ENCODE results near the gene UNC5A.

Gene UNC5A

DNA sequence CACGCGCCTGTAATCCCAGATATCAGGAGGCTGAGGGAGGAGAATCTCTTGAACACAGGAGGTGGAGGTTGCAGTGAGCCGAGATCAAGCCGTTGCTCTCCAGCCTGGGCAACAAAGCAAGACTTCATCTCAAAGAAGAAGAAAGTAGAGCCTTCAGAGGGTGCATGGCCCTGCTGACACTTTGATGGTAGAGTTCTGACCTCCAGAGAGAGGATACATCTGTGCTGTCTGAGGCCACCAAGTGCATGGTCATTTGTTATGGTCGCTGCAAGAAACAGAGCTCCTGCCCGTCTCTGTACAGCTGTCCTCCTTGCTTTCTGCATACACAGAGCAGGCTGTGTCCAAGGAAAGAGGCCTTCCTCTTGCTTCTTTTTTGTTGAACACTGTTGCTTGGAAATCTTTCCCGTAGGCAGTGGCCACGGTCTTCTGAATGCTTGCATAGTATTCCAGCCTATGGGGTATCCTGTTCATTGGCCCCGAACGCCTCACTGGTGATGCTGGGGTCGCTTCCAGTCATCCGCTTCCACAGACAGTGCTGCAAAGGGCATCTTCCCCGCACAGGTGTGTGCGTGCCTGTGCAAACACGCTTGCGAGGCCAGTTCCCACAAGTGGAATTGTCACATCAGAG lies 36.8 kb upstream of the UNC5A start:
- H3K27ac ChIP-seq (ENCODE audit: low read length) = no peak overlapping the region
- no peaks in the 10 kb centered on the region for H3K36me3 ChIP-seq (ENCODE audit: control insufficient read depth in 2 of 2, insufficient read depth in 2 of 2, low read length in 2 of 2)
- H3K4me1 ChIP-seq (ENCODE audit: control insufficient read depth, insufficient read depth, low read length) = no peaks in the 10 kb centered on the region

DNA sequence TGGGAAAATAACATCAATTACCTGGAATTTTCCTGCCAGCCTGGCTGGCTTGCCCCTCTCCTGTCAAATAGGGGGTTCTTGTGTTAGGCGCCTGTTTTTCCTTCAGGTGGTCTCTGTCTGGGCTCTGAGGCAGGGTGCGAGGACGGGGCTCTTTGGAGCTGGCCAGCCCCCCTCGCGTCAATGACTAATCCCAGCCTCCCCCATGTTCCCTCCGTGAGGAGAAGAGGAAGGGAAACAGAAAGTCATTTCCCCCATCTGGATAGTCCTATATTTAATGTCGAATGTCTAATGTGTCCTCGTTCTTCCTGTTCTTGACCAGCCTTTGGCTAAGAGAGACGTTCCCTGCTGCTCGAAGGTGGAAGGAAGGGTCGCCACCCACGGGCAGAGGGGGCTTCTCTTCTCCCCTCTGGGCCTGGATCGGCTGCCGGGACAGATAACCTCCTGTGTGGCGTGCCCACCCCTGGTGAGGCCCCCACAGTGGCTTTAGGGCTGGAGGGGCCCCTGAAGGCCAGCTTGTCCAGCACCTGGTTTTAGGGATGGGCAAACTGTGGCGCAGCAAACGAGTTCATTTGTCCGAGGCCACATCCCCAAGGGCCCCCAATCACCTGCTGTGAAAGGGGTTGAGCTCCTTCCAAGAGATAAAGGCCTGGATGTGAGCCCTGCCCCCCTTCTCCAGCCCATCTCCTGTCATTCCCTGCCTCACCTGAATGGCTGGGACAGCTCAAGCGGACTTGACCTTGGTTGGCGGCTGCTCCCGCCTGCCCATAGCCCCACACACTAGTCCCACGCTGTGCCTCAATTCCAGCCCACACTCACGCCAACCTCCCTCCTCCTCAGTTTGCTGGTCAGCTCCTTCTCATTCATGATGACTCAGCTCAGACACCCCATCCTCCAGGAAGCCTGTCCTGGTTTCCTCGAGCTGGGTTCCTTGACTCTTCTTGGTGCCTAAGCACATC lies 35.9 kb upstream of the UNC5A start:
- Histone ChIP-seq H3K27me3 (ENCODE audit: control insufficient read depth in 1 of 2, insufficient read depth in 2 of 2, low read length in 2 of 2) (peaks cover 4 to 8% of the 10 kb centered on the region in 2 donors), H3K36me3 (ENCODE audit: control insufficient read depth in 2 of 2, insufficient read depth in 2 of 2, low read length in 2 of 2) (no peaks in the 10 kb centered on the region), H3K4me3 (ENCODE audit: low read length in 2 of 2) (no peak overlapping the region), H3K9ac (ENCODE audit: low read length in 2 of 2) (no peak overlapping the region), H3K27ac (ENCODE audit: low read length) (no peak overlapping the region), H3K9me3 (ENCODE audit: control insufficient read depth in 2 of 2, low read length in 2 of 2) (no peaks in the 10 kb centered on the region), H3K4me1 (ENCODE audit: control insufficient read depth, insufficient read depth, low read length) (no peaks in the 10 kb centered on the region)

More for the DNA sequence above, 36.8 kb upstream of the UNC5A start:
- Histone ChIP-seq H3K4me3 (ENCODE audit: low read length in 2 of 2) (no peak overlapping the region), H3K9ac (ENCODE audit: low read length in 2 of 2) (no peak overlapping the region), H3K9me3 (ENCODE audit: control insufficient read depth in 2 of 2, low read length in 2 of 2) (no peaks in the 10 kb centered on the region), H3K27me3 (ENCODE audit: control insufficient read depth in 1 of 2, insufficient read depth in 2 of 2, low read length in 2 of 2) (peaks cover 4 to 8% of the 10 kb centered on the region in 2 donors)

DNA sequence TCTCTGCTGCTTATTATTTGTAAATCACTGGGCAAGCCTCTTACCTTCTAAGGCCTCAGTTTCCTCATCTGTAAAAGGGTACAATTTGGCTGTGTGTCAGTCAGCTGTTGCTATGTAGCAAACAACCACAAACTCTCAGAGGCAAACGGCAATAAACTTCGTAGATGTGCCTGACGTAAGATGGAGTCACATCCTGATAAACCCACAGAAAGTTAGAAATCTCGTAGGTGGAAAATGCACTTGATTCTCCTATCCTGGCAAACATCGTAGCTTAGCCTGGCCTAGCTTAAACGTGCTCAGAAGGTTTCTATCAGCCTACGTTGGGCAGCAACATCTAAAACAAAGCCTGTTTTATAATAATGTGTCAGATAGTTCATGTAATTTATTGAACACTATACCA lies 35.0 kb upstream of the UNC5A start:
- Histone ChIP-seq H3K9ac (ENCODE audit: low read length in 2 of 2) (no peak overlapping the region), H3K9me3 (ENCODE audit: control insufficient read depth in 2 of 2, low read length in 2 of 2) (no peaks in the 10 kb centered on the region), H3K4me3 (ENCODE audit: low read length in 2 of 2) (no peak overlapping the region), H3K36me3 (ENCODE audit: control insufficient read depth in 2 of 2, insufficient read depth in 2 of 2, low read length in 2 of 2) (no peaks in the 10 kb centered on the region), H3K27ac (ENCODE audit: low read length) (no peak overlapping the region), H3K4me1 (ENCODE audit: control insufficient read depth, insufficient read depth, low read length) (no peaks in the 10 kb centered on the region), H3K27me3 (ENCODE audit: control insufficient read depth in 1 of 2, insufficient read depth in 2 of 2, low read length in 2 of 2) (peaks cover 5 to 13% of the 10 kb centered on the region in 2 donors)

DNA sequence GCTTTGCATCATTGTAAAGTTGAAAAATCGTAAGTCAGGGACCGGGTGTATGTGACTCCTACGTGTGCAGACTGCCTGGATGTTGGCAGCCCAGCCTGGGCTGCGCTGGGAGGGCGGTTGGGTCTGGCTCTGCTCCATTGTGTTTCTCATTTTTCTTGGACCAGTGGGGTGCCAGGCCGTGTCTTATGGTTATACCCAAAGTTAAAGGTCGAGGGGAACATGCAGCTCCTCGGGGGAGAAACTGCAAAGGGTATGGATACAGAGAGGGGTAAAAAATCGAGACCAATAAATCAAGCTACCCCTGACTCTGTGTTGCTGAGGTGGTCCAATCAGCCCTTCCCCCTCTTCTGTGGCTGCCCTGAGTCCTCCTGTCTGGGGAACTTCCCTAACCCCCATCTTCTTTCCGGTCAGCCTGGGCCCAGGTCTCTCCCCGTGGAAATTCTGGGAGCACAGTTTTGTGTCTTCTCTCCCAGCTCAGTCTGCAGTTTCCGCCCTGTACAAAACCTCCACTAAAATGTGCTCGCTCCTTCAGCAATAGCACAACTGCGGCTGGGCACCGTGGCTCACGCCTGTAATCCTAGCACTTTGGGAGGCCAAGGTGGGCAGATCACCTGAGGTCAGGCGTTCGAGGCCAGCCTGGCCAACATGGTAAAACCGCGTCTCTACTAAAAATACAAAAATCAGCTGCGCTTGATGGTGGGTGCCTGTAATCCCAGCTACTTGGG lies 34.1 kb upstream of the UNC5A start:
- H3K9me3 ChIP-seq (ENCODE audit: control insufficient read depth in 2 of 2, low read length in 2 of 2) = no peaks in the 10 kb centered on the region
- peaks cover 12 to 19% of the 10 kb centered on the region in 2 donors for H3K27me3 ChIP-seq (ENCODE audit: control insufficient read depth in 1 of 2, insufficient read depth in 2 of 2, low read length in 2 of 2)
- H3K9ac ChIP-seq (ENCODE audit: low read length in 2 of 2) = no peak overlapping the region
- no peak overlapping the region for H3K4me3 ChIP-seq (ENCODE audit: low read length in 2 of 2)
- H3K36me3 ChIP-seq (ENCODE audit: control insufficient read depth in 2 of 2, insufficient read depth in 2 of 2, low read length in 2 of 2) = no peaks in the 10 kb centered on the region
- no peak overlapping the region for H3K27ac ChIP-seq (ENCODE audit: low read length)
- H3K4me1 ChIP-seq (ENCODE audit: control insufficient read depth, insufficient read depth, low read length) = no peaks in the 10 kb centered on the region

DNA sequence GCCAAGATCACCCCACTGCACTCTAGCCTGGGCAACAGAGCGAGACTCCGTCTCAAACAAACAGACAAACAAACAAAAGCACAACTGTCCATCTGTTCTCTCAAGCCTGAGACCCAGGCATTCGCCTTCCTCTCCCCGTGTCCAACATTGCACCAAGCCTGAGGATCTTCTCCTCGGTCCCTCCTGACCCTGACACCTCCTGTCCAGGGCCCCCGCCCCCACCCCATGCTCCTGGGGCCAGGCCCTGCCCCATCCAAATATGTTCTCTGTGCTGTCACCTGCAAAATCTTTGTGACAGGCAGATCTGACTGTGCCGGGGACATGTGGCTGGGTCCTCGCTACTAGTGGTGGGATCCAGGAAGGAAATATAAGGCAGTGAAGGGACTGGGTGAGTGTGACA lies 33.4 kb upstream of the UNC5A start:
- no peak overlapping the region for H3K4me3 ChIP-seq (ENCODE audit: low read length in 2 of 2)
- peaks cover 12 to 21% of the 10 kb centered on the region in 2 donors for H3K27me3 ChIP-seq (ENCODE audit: control insufficient read depth in 1 of 2, insufficient read depth in 2 of 2, low read length in 2 of 2)

DNA sequence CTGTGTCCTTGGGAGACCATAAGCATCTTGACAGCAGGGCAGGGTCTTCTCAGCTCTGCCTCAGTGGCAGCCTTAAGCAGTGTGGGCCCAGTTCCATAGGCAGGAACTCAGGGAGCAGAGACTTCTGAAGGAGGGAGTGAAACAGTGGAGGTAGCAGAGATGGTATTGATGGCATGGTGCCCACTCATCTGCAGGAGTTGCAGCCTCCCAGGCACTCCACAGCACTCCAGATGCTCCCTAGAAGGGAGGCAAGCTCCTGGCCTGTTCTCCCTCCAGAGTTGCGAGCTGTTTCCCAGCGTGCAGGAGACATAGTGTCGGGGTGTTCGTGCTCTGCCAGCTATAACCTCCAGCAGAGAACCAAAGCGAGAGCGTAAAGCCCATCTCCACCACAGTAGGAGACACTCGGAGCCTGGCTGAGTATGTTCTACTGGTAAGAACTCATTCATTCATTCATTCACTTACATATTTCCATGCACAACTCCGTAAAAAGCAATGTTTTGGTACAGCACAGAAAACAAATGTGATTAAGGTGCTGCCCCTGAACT lies 31.4 kb upstream of the UNC5A start:
- Histone ChIP-seq H3K4me3 (ENCODE audit: low read length in 2 of 2) (no peak overlapping the region), H3K36me3 (ENCODE audit: control insufficient read depth in 2 of 2, insufficient read depth in 2 of 2, low read length in 2 of 2) (no peaks in the 10 kb centered on the region), H3K27ac (ENCODE audit: low read length) (no peak overlapping the region), H3K27me3 (ENCODE audit: control insufficient read depth in 1 of 2, insufficient read depth in 2 of 2, low read length in 2 of 2) (peaks cover 12 to 21% of the 10 kb centered on the region in 2 donors), H3K4me1 (ENCODE audit: control insufficient read depth, insufficient read depth, low read length) (no peaks in the 10 kb centered on the region), H3K9ac (ENCODE audit: low read length in 2 of 2) (no peak overlapping the region), H3K9me3 (ENCODE audit: control insufficient read depth in 2 of 2, low read length in 2 of 2) (no peaks in the 10 kb centered on the region)

More for the DNA sequence above, 33.4 kb upstream of the UNC5A start:
- Histone ChIP-seq H3K9me3 (ENCODE audit: control insufficient read depth in 2 of 2, low read length in 2 of 2) (no peaks in the 10 kb centered on the region), H3K4me1 (ENCODE audit: control insufficient read depth, insufficient read depth, low read length) (no peaks in the 10 kb centered on the region), H3K27ac (ENCODE audit: low read length) (no peak overlapping the region), H3K9ac (ENCODE audit: low read length in 2 of 2) (no peak overlapping the region), H3K36me3 (ENCODE audit: control insufficient read depth in 2 of 2, insufficient read depth in 2 of 2, low read length in 2 of 2) (no peaks in the 10 kb centered on the region)

DNA sequence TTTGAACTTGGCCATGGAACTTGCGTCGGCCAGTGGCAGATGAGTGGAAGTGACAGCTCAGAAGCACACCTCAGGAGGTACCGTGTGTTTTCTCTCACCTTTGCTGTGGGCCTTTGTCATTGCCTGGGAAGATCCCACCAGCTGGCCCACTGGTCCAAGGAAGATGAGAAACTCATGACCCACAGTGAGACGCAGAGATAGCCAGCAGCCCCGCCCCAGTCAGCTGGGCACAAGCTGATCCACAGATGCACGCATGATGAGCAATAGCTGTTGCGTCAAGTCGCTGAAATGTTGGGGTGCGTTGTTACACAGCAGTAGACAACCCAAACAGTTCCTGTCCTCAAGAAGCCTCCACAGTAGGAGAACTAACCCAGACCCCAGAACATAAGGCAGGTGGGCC lies 30.8 kb upstream of the UNC5A start:
- no peak overlapping the region for H3K9ac ChIP-seq (ENCODE audit: low read length in 2 of 2)
- H3K36me3 ChIP-seq (ENCODE audit: control insufficient read depth in 2 of 2, insufficient read depth in 2 of 2, low read length in 2 of 2) = no peaks in the 10 kb centered on the region
- no peak overlapping the region for H3K4me3 ChIP-seq (ENCODE audit: low read length in 2 of 2)
- H3K9me3 ChIP-seq (ENCODE audit: control insufficient read depth in 2 of 2, low read length in 2 of 2) = no peaks in the 10 kb centered on the region
- H3K27ac ChIP-seq (ENCODE audit: low read length) = no peak overlapping the region
- peaks cover 15 to 24% of the 10 kb centered on the region in 2 donors for H3K27me3 ChIP-seq (ENCODE audit: control insufficient read depth in 1 of 2, insufficient read depth in 2 of 2, low read length in 2 of 2)
- no peaks in the 10 kb centered on the region for H3K4me1 ChIP-seq (ENCODE audit: control insufficient read depth, insufficient read depth, low read length)

DNA sequence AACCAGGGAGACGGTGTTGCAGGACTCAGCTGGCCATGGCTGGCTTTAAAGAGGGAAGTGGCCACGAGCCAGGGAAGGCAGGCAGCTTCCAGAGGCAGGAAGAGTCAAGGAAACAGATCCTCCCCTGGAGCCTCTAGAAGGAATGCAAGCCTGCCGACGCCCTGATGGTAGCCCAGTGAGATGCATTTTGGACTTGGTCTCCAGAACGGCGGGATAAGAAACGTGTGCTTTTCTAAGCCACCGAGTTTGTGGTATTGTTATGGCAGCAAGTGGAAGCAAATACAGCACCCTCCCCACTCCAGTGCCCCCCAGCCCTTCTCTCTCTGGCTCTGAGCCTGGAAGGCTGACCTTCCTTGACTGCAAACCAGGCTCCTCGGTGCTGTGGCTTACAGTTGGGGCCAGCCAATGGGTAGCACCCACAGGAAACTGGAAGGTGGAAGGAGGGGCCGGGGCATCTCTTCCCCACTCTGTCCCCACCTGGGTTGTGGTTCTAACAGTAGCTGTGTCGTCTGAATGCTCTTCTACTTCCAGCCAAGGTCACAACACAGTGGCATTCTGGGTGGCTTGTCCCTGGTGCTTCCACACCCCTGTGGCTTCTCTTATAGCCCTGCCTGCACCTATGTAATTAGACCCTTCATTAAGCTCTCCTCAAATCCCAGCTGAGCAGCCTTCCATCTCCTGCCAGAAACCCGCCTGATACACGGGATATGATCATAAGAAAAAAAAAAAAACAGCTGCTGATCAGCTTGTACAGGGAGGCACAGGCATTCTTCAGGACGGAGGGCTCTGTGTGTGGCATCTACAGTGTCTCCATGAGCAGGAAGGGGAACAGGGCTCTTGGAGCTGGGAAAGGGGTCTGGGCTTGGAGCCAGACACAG lies 29.9 kb upstream of the UNC5A start:
- H3K27me3 ChIP-seq (ENCODE audit: control insufficient read depth in 1 of 2, insufficient read depth in 2 of 2, low read length in 2 of 2) = peaks cover 21 to 31% of the 10 kb centered on the region in 2 donors
- no peak overlapping the region for H3K9ac ChIP-seq (ENCODE audit: low read length in 2 of 2)
- H3K4me3 ChIP-seq (ENCODE audit: low read length in 2 of 2) = no peak overlapping the region
- no peaks in the 10 kb centered on the region for H3K36me3 ChIP-seq (ENCODE audit: control insufficient read depth in 2 of 2, insufficient read depth in 2 of 2, low read length in 2 of 2)
- H3K9me3 ChIP-seq (ENCODE audit: control insufficient read depth in 2 of 2, low read length in 2 of 2) = no peaks in the 10 kb centered on the region
- no peaks in the 10 kb centered on the region for H3K4me1 ChIP-seq (ENCODE audit: control insufficient read depth, insufficient read depth, low read length)
- no peak overlapping the region for H3K27ac ChIP-seq (ENCODE audit: low read length)

DNA sequence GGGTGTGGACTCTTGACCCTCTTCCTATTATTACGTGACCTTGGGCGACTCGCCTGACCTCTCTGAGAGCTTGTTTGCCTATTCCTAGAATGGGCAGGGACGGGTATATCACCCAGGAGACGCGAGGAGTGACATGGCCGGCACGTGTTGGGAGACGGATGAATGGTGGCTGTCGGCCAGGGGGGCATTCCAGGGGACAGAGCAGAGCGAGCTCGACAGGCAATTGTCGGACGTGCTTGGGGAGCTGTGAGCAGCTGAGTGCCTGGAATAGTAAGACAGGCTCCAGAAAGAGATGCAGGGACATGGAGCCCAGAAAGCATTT lies 29.3 kb upstream of the UNC5A start:
- no peaks in the 10 kb centered on the region for H3K36me3 ChIP-seq (ENCODE audit: control insufficient read depth in 2 of 2, insufficient read depth in 2 of 2, low read length in 2 of 2)
- H3K4me3 ChIP-seq (ENCODE audit: low read length in 2 of 2) = no peak overlapping the region
- H3K27ac ChIP-seq (ENCODE audit: low read length) = no peak overlapping the region
- H3K9me3 ChIP-seq (ENCODE audit: control insufficient read depth in 2 of 2, low read length in 2 of 2) = no peaks in the 10 kb centered on the region
- no peaks in the 10 kb centered on the region for H3K4me1 ChIP-seq (ENCODE audit: control insufficient read depth, insufficient read depth, low read length)
- no peak overlapping the region for H3K9ac ChIP-seq (ENCODE audit: low read length in 2 of 2)
- peaks cover 26 to 33% of the 10 kb centered on the region in 2 donors for H3K27me3 ChIP-seq (ENCODE audit: control insufficient read depth in 1 of 2, insufficient read depth in 2 of 2, low read length in 2 of 2)

All from stomach smooth muscle (tissue), 2 donors.